ENCODE results near the gene BNC2. TPM values are rescaled to one million over a fixed set of nuclear protein-coding genes. Genes with fewer than 3 reads are reported as not detected.

BNC2 gene
- total and polyA plus RNA-seq, 2 of the 13 experiments (the other 11 are each of a cell fraction or from before 2014, with no cell fraction given): not detected

DNA sequence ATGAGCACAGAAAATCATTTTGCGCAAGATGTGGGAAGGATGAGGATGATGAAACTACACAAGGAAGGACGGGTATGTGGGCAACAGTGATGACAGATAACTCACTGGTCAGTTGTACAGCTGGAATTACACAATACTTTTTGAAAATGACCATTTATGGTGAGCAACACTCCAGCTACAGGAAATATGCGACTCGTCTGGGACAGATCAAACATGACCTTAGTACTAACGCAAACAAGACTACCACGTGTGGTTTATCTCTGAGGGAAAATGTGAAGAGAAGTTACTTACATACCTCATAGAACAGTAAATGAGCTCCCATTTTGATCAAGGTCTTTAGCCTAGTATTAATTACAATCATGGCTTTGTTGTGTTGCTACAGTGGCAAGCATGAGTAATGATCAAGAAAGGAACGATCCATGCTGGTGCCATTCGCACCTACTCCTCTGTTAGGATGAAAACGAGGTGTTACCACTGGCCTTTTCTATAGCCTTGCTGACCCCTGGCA, 456.9 kb downstream of the BNC2 start (continued):
- TF ChIP-seq, protein P1, sequence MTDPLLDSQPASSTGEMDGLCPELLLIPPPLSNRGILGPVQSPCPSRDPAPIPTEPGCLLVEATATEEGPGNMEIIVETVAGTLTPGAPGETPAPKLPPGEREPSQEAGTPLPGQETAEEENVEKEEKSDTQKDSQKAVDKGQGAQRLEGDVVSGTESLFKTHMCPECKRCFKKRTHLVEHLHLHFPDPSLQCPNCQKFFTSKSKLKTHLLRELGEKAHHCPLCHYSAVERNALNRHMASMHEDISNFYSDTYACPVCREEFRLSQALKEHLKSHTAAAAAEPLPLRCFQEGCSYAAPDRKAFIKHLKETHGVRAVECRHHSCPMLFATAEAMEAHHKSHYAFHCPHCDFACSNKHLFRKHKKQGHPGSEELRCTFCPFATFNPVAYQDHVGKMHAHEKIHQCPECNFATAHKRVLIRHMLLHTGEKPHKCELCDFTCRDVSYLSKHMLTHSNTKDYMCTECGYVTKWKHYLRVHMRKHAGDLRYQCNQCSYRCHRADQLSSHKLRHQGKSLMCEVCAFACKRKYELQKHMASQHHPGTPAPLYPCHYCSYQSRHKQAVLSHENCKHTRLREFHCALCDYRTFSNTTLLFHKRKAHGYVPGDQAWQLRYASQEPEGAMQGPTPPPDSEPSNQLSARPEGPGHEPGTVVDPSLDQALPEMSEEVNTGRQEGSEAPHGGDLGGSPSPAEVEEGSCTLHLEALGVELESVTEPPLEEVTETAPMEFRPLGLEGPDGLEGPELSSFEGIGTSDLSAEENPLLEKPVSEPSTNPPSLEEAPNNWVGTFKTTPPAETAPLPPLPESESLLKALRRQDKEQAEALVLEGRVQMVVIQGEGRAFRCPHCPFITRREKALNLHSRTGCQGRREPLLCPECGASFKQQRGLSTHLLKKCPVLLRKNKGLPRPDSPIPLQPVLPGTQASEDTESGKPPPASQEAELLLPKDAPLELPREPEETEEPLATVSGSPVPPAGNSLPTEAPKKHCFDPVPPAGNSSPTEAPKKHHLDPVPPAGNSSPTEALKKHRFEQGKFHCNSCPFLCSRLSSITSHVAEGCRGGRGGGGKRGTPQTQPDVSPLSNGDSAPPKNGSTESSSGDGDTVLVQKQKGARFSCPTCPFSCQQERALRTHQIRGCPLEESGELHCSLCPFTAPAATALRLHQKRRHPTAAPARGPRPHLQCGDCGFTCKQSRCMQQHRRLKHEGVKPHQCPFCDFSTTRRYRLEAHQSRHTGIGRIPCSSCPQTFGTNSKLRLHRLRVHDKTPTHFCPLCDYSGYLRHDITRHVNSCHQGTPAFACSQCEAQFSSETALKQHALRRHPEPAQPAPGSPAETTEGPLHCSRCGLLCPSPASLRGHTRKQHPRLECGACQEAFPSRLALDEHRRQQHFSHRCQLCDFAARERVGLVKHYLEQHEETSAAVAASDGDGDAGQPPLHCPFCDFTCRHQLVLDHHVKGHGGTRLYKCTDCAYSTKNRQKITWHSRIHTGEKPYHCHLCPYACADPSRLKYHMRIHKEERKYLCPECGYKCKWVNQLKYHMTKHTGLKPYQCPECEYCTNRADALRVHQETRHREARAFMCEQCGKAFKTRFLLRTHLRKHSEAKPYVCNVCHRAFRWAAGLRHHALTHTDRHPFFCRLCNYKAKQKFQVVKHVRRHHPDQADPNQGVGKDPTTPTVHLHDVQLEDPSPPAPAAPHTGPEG (CRISPR knock-in tag; IDR thresholded peaks at IDR 0.05): no peak
- TF ChIP-seq PHF21A (CRISPR knock-in tag; IDR thresholded peaks at IDR 0.05) (no peak), ZNF567 (CRISPR knock-in tag; IDR thresholded peaks at IDR 0.05; ENCODE audit: borderline replicate concordance) (no peak), ZFX (CRISPR knock-in tag; IDR thresholded peaks at IDR 0.05; ENCODE audit: low read depth) (no peak), ZSCAN21 (CRISPR knock-in tag; IDR thresholded peaks at IDR 0.05; ENCODE audit: borderline replicate concordance) (no peak), ADNP (CRISPR knock-in tag; IDR thresholded peaks at IDR 0.05) (no peak), FOXC1 (CRISPR knock-in tag; IDR thresholded peaks at IDR 0.05; ENCODE audit: borderline replicate concordance) (no peak), KLF6 (CRISPR knock-in tag; IDR thresholded peaks at IDR 0.05) (no peak), CREM (IDR thresholded peaks at IDR 0.05) (peak; percentile 54; the same call in 1 of the 2 replicates), CREM (CRISPR knock-in tag; IDR thresholded peaks at IDR 0.05) (no peak), MAFG (CRISPR knock-in tag; IDR thresholded peaks at IDR 0.05) (no peak), ATAD3A (CRISPR knock-in tag; IDR thresholded peaks at IDR 0.05) (no peak), FOSL1 (CRISPR knock-in tag; IDR thresholded peaks at IDR 0.05; ENCODE audit: borderline replicate concordance) (no peak)
- TF ChIP-seq, protein P2, sequence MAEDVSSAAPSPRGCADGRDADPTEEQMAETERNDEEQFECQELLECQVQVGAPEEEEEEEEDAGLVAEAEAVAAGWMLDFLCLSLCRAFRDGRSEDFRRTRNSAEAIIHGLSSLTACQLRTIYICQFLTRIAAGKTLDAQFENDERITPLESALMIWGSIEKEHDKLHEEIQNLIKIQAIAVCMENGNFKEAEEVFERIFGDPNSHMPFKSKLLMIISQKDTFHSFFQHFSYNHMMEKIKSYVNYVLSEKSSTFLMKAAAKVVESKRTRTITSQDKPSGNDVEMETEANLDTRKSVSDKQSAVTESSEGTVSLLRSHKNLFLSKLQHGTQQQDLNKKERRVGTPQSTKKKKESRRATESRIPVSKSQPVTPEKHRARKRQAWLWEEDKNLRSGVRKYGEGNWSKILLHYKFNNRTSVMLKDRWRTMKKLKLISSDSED (CRISPR knock-in tag; IDR thresholded peaks at IDR 0.05): no peak
- TF ChIP-seq, protein P3, sequence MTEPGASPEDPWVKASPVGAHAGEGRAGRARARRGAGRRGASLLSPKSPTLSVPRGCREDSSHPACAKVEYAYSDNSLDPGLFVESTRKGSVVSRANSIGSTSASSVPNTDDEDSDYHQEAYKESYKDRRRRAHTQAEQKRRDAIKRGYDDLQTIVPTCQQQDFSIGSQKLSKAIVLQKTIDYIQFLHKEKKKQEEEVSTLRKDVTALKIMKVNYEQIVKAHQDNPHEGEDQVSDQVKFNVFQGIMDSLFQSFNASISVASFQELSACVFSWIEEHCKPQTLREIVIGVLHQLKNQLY (CRISPR knock-in tag; IDR thresholded peaks at IDR 0.05): peak; percentile 64; the same call in 1 of the 2 replicates
- TF ChIP-seq, protein P4, sequence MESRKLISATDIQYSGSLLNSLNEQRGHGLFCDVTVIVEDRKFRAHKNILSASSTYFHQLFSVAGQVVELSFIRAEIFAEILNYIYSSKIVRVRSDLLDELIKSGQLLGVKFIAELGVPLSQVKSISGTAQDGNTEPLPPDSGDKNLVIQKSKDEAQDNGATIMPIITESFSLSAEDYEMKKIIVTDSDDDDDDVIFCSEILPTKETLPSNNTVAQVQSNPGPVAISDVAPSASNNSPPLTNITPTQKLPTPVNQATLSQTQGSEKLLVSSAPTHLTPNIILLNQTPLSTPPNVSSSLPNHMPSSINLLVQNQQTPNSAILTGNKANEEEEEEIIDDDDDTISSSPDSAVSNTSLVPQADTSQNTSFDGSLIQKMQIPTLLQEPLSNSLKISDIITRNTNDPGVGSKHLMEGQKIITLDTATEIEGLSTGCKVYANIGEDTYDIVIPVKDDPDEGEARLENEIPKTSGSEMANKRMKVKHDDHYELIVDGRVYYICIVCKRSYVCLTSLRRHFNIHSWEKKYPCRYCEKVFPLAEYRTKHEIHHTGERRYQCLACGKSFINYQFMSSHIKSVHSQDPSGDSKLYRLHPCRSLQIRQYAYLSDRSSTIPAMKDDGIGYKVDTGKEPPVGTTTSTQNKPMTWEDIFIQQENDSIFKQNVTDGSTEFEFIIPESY (CRISPR knock-in tag; IDR thresholded peaks at IDR 0.05): no peak
- TF ChIP-seq, protein P5, sequence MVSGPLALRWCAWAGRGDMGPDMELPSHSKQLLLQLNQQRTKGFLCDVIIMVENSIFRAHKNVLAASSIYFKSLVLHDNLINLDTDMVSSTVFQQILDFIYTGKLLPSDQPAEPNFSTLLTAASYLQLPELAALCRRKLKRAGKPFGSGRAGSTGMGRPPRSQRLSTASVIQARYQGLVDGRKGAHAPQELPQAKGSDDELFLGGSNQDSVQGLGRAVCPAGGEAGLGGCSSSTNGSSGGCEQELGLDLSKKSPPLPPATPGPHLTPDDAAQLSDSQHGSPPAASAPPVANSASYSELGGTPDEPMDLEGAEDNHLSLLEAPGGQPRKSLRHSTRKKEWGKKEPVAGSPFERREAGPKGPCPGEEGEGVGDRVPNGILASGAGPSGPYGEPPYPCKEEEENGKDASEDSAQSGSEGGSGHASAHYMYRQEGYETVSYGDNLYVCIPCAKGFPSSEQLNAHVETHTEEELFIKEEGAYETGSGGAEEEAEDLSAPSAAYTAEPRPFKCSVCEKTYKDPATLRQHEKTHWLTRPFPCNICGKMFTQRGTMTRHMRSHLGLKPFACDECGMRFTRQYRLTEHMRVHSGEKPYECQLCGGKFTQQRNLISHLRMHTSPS (CRISPR knock-in tag; IDR thresholded peaks at IDR 0.05; ENCODE audit: low read depth): no peak
